Measurements from ENCODE around the gene PTPRK.

Gene PTPRK

GRCh38 chr6:128336436-128337095, 183.8 kb downstream of the PTPRK start:
- no peak for DNase-seq

GRCh38 chr6:128335963-128336362, 184.4 kb downstream of the PTPRK start:
- DNase-seq, result no peak

GRCh38 chr6:128333581-128334223, 186.7 kb downstream of the PTPRK start:
- no peak for DNase-seq

- peak; percentile 16 for DNase-seq
These were observed 192.5 kb downstream of the PTPRK start for GRCh38 chr6:128327890-128328289.

- DNase-seq, result no peak
These were observed 197.4 kb downstream of the PTPRK start for GRCh38 chr6:128323011-128323410.

GRCh38 chr6:128319946-128320345, 200.5 kb downstream of the PTPRK start:
- DNase-seq, result no peak

GRCh38 chr6:128319157-128319556, 201.2 kb downstream of the PTPRK start:
- DNase-seq, result no peak

- DNase-seq, result peak; percentile 12
These were observed 204.0 kb downstream of the PTPRK start for GRCh38 chr6:128316258-128316929.

- no peak for DNase-seq
These were observed 206.2 kb downstream of the PTPRK start for GRCh38 chr6:128314190-128314589.

- DNase-seq, result no peak
These were observed 208.3 kb downstream of the PTPRK start for GRCh38 chr6:128311944-128312570.

GRCh38 chr6:128310451-128310850, 209.9 kb downstream of the PTPRK start:
- DNase-seq, result no peak

GRCh38 chr6:128307671-128308070, 212.7 kb downstream of the PTPRK start:
- no peak for DNase-seq

GRCh38 chr6:128305976-128306375, 214.4 kb downstream of the PTPRK start:
- no peak for DNase-seq

- no peak for DNase-seq
These were observed 215.2 kb downstream of the PTPRK start for GRCh38 chr6:128305228-128305627.

GRCh38 chr6:128303870-128304269, 216.5 kb downstream of the PTPRK start:
- no peak for DNase-seq

- no peak for DNase-seq
These were observed 217.5 kb downstream of the PTPRK start for GRCh38 chr6:128302942-128303341.

GRCh38 chr6:128295670-128296069, 224.7 kb downstream of the PTPRK start:
- no peak for DNase-seq

- DNase-seq, result no peak
These were observed 230.2 kb downstream of the PTPRK start for GRCh38 chr6:128290221-128290620.

- no peak for DNase-seq
These were observed 236.3 kb downstream of the PTPRK start for GRCh38 chr6:128284128-128284527.

- DNase-seq, result no peak
These were observed 237.4 kb downstream of the PTPRK start for GRCh38 chr6:128282961-128283360.

GRCh38 chr6:128280960-128281359, 239.4 kb downstream of the PTPRK start:
- no peak for DNase-seq

- no peak for DNase-seq
These were observed 240.3 kb downstream of the PTPRK start for GRCh38 chr6:128280066-128280465.

- DNase-seq, result no peak
These were observed 241.6 kb downstream of the PTPRK start for GRCh38 chr6:128278836-128279235.

- DNase-seq, result no peak
These were observed 243.0 kb downstream of the PTPRK start for GRCh38 chr6:128277379-128277778.
